NCI-H2029 (cell line): ENCODE data around the gene PRTN3.

Source experiments
- DNase-seq: peaks from one replicate; lab custom pipeline; 2025; lab: John Stamatoyannopoulos, UW

The PRTN3 gene

DNA sequence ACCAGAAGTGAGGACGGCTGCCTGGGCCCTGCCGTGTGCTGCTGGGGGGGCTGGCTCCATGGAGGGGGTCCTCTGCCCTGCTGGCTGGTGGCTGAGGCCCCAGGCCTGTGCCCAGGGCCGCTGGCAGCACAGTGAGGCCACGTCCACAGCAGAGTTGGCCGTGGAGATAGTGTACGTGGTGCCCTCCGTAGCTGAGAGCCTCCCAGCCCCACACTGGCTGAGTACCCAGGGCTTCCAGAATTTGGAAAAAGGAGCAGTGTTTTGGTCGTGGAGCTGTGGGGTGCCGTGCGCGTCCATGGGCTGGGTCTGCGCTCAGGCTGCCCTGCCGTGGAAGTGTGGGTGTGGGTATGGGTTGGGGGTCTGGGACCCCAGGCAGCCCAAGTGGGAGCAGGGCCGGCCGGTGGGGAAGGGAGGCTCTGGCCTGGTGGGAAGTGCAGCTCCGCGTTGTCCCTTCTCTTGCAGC, 37.7 kb upstream of the PRTN3 start:
- no peak for DNase-seq

GRCh38 chr19:803686-804418, 36.9 kb upstream of the PRTN3 start:
- DNase-seq: no peak

GRCh38 chr19:804419-805165, 36.2 kb upstream of the PRTN3 start:
- DNase-seq: no peak

DNA sequence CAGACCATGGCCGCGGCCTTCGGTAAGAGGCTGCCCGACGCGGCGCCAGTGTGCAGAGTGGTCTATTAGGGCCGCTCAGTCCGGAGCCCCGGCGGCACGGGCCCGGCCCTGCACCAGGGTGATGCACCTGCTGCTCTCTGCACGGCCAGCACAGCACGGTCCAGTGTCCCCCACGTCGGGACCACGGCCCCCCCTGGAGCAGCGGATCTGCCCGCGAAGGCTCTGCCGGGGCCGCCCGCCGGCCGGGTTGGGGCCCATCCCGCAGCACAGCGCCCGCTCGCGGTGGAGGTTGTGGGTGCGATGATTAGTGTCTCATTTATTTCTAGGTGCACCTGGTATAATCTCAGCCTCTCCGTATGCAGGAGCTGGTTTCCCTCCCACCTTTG, 35.6 kb upstream of the PRTN3 start:
- DNase-seq: no peak

- no peak for DNase-seq
Observed at GRCh38 chr19:805600-806550, 34.9 kb upstream of the PRTN3 start.

DNA sequence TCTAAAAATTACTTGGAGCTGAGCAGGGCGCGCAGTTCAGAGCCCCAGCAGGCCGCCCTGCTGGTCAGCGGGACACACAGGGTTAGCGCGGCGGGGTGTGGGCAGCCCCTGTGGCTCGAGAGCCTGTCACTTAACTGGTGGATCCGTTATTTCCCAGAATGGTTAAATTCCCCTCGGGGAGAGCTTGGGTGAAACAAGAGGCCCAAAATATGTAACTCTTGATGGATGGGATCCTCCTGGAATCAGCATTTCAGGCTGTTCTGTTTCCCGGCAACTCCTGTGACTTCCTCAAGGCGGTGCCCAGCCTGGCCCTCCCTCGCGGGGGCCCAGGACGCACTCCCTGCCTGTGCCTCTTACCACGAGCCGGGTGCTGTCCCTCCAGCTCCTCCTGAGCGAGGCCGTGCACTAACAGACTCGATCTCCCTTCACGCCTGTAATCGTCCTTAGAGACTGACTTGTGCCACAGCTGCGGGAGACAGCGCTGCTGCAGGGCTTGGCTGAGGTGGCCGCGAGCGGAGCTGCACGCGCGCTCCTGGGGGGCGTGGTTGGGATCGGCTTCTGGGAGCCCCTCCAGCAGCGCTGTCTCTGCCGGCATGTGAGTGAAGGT, 33.9 kb upstream of the PRTN3 start:
- no peak for DNase-seq

DNA sequence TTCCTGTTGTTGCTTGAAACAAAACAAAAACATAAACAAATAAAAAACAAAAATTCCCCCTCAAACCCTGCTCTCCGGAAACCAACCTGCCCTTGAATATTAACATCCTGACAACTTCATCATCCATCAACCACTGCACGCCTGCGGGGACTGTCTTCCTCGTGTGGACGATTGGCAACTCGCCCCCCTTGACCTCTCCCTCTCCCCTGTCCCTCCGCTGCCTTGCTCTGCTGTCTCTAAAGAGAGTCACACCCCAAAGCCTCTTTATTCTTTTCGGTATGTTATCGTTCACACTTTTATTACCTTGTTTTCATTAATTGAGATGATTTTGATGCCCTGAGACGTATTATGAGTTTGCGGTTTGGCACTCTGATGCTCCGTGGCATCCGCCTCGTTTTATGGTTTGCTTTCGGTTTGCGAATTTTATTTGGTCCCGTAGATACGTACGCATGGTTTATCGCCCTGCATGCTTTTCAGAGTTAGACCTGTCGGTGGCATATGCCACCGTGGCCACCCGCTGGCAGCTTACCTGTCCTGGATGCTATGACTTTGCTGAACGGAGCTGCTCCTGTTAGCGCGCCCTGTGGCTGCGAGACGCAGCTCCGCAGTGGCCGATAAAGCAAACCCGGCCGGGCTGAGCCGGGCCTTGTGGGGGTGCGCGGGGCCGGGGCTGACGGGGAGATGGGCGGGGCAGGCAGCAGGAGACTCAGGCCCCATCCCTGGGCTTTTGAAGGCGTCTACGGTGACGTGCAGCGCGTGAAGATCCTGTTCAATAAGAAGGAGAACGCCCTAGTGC, 33.0 kb upstream of the PRTN3 start:
- no peak for DNase-seq

- DNase-seq: no peak
Observed at GRCh38 chr19:808423-808775, 32.4 kb upstream of the PRTN3 start.

DNA sequence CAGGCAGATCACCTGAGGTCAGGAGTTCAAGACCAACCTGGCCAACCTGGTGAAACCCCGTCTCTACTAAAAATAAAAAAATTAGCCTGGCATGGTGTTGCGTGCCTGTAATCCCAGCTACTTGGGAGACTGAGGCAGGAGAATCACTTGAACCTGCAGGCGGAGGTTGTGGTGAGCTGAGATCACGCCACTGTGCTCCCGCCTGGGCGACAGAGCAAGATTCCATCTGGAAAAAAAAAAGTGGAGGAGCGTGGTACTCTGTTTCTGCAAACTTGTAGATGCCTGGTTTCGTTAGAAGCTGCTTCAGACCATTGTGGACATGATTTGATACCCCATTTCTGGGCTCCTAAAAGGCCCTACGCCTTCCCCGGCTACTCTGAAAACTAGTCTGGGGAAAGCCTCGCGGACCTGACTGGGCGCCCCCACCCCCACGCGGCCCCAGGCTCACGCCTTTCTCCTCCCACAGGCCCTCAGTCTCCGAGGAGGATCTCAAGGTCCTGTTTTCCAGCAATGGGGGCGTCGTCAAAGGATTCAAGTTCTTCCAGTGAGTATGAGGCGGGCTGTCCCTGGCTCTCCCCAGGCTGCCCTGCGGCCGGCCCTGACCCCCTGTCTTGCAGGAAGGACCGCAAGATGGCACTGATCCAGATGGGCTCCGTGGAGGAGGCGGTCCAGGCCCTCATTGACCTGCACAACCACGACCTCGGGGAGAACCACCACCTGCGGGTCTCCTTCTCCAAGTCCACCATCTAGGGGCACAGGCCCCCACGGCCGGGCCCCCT, 30.5 kb upstream of the PRTN3 start:
- no peak for DNase-seq

DNA sequence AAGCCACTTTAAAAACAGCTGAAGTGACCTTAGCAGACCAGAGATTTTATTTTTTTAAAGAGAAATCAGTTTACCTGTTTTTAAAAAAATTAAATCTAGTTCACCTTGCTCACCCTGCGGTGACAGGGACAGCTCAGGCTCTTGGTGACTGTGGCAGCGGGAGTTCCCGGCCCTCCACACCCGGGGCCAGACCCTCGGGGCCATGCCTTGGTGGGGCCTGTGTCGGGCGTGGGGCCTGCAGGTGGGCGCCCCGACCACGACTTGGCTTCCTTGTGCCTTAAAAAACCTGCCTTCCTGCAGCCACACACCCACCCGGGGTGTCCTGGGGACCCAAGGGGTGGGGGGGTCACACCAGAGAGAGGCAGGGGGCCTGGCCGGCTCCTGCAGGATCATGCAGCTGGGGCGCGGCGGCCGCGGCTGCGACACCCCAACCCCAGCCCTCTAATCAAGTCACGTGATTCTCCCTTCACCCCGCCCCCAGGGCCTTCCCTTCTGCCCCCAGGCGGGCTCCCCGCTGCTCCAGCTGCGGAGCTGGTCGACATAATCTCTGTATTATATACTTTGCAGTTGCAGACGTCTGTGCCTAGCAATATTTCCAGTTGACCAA, 29.8 kb upstream of the PRTN3 start:
- DNase-seq: no peak

- no peak for DNase-seq
Observed at GRCh38 chr19:811506-812048, 29.2 kb upstream of the PRTN3 start.

- DNase-seq: no peak
Observed at GRCh38 chr19:812049-812746, 28.6 kb upstream of the PRTN3 start.

GRCh38 chr19:812747-813218, 28.0 kb upstream of the PRTN3 start:
- no peak for DNase-seq

- no peak for DNase-seq
Observed at GRCh38 chr19:813219-814151, 27.3 kb upstream of the PRTN3 start.

DNA sequence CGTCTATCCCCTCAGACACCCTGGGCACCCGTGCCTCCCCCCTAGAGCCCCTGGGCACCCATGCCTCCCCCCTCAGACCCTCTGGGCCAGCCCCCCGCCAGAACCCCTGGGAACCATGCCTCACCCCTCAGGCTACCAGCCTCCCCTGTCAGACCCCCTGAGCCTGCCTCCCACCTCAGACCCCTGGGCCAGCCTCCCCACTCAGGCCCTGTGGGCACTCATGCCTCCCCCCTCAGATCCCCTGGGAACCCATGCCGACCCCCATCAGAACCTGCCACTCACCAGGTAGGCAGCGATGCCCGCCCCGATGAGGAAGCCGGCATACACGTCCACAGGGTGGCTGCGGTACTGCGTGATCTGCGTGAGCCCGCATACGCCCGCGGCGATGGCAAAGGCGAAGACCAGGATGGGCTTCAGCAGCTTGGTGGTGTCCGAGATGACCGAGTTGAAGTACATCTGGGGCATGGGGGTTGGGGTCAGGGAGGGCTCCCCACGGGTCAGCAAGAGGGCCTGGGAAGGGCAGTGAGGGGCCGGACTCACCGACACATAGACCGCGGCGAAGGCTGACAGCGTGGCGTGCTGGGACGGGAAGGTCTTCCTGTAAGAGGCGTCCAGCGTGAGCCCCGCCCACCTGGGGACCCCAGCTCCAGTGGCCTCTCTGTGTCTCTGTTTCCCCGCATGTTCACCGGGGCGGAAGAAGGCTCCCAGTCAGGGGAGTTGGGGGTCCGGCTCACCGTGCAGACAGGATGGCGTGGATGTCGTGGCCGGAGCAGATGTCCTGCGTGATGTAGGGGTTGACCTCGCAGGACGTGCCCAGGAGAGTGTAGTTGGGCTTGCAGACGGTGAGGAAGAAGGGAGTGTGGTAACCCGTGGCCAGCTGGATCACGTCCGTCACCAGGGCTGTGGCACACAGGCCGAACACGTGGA, 26.4 kb upstream of the PRTN3 start:
- DNase-seq: no peak

GRCh38 chr19:815079-815774, 25.6 kb upstream of the PRTN3 start:
- DNase-seq: no peak
